OCI-LY7 (cell line): ENCODE data around the gene TTC32.

Source experiments
- CTCF ChIP-seq: fragments of 200-600 bp; sonication (generic); conservative IDR thresholded peaks from 2 replicates; pipeline ENCODE4 v1.5.1; 2014; ENCODE audit warnings: mild to moderate bottlenecking, antibody characterized with exemption, low read length, moderate library complexity, mixed read lengths
- EZH2phosphoT487 ChIP-seq: fragments of 200-600 bp; sonication (generic); IDR thresholded peaks from 2 replicates; pipeline ENCODE4 v1.6.1; 2018; ENCODE audit warnings: low read depth, borderline replicate concordance, mild to moderate bottlenecking, mixed run types, antibody characterized with exemption, low read length, moderate library complexity, mixed read lengths

GRCh38 chr2:19864381-19864780 is 37.4 kb downstream of the TTC32 start:
- TF ChIP-seq CTCF (no peak), EZH2phosphoT487 (no peak)
